A673 (cell line): Measurements from ENCODE around the gene BTBD9. TPM values are rescaled to one million over a fixed set of nuclear protein-coding genes. Genes with fewer than 3 reads are reported as not detected.

Experiments used
- BruUV-seq: library from RNA; stranded (reverse); fragments of 400-500 nt; replicated peaks from 2 replicates; lab custom pipeline; 2021; lab: Mats Ljungman, UMichigan
- CTCF ChIA-PET: fragments of 300-600 bp; sonication (Branson Sonifier 250); formaldehyde crosslinking; loops from one replicate; lab custom pipeline; 2022; ENCODE audit warnings: antibody characterized with exemption; lab: Charles Lee
- POLR2A ChIA-PET: fragments of 300-600 bp; sonication (Branson Sonifier 250); formaldehyde crosslinking; loops from one replicate; lab custom pipeline; 2022; ENCODE audit warnings: antibody characterized with exemption; ENCODE audit not compliant: low non-redundant PET; lab: Charles Lee
- DNase-seq: peaks from one replicate; pipeline ENCODE4 v3.0.0-alpha.2; 2015; ENCODE audit warnings: low spot score
- H3K27ac ChIP-seq: fragments of 200-600 bp; sonication (generic); 2 replicates; pipeline ENCODE4 v1.5.1; 2016; ENCODE audit warnings: mixed run types, low read depth, mild to moderate bottlenecking, mixed read lengths, antibody characterized with exemption, low read length; ENCODE audit not compliant: poor library complexity, severe bottlenecking
- H3K27me3 ChIP-seq: fragments of 200-600 bp; sonication (generic); replicated peaks from 2 replicates; pipeline ENCODE4 v1.6.1; 2017; ENCODE audit warnings: mixed run types, low read depth, mild to moderate bottlenecking, mixed read lengths, antibody characterized with exemption, low read length; ENCODE audit not compliant: insufficient read depth, poor library complexity
- H3K36me3 ChIP-seq: fragments of 200-600 bp; sonication (generic); 2 replicates; pipeline ENCODE4 v1.6.1; 2016; ENCODE audit warnings: mixed run types, mild to moderate bottlenecking, mixed read lengths, antibody characterized with exemption, low read length; ENCODE audit not compliant: insufficient read depth, poor library complexity, severe bottlenecking
- H3K4me1 ChIP-seq: fragments of 200-600 bp; sonication (generic); 2 replicates; pipeline ENCODE4 v1.6.1; 2017; ENCODE audit warnings: mixed run types, mild to moderate bottlenecking, mixed read lengths, antibody characterized with exemption, low read length; ENCODE audit not compliant: insufficient read depth, poor library complexity, severe bottlenecking
- H3K4me3 ChIP-seq: fragments of 200-600 bp; sonication (generic); 2 replicates; pipeline ENCODE4 v1.5.1; 2016; ENCODE audit warnings: low read depth, mixed run types, mild to moderate bottlenecking, mixed read lengths, low read length; ENCODE audit not compliant: poor library complexity, severe bottlenecking
- H3K9me3 ChIP-seq: fragments of 200-600 bp; sonication (generic); 2 replicates; pipeline ENCODE4 v1.6.1; 2016; ENCODE audit warnings: mixed run types, low read depth, mild to moderate bottlenecking, mixed read lengths, antibody characterized with exemption, low read length; ENCODE audit not compliant: poor library complexity, severe bottlenecking
- CTCF ChIP-seq: fragments of 300-800, 200-600 bp; sonication (generic); conservative IDR thresholded peaks from 2 replicates; pipeline ENCODE4 v1.5.1; 2017; ENCODE audit warnings: low read depth, mild to moderate bottlenecking, antibody characterized with exemption, low read length, moderate library complexity, mixed read lengths
- EZH2 ChIP-seq: fragments of 200-600 bp; sonication (generic); IDR thresholded peaks from 2 replicates; pipeline ENCODE4 v1.6.1; 2017; ENCODE audit warnings: borderline replicate concordance, low read depth, mild to moderate bottlenecking, mixed read lengths, antibody characterized with exemption, low read length; ENCODE audit not compliant: poor library complexity, severe bottlenecking
- intact Hi-C: fragments of 100-400 bp; cut with micrococcal nuclease; formaldehyde crosslinking; loops from one replicate; pipeline ENCODE4 v1.10.0; 2022; ENCODE audit not compliant: unreplicated experiment
- total RNA-seq: library from RNA; stranded (reverse); gene quantifications from 2 replicates; pipeline ENCODE4 v1.2.3, GENCODE V29; 2021

BTBD9 gene
- total RNA-seq, 1 experiment from 2014 or later = 8.0 TPM

- intact Hi-C loops = no loop called here
- ChIA-PET CTCF (no interaction called here), POLR2A (interaction anchor here (0.7 kb wide), 1 partner anchor 43 kb away, joined by 3 read pairs; no protein-coding TSS in a partner anchor)
- no peak overlapping the region for H3K27ac ChIP-seq
- H3K4me3 ChIP-seq = no peak overlapping the region
- no TSS peak for BruUV-seq
- TF ChIP-seq CTCF (no peak), EZH2 (no peak)
- DNase-seq = peak; percentile 59
- H3K36me3 ChIP-seq = no peaks in the 10 kb centered on the region
- no peaks in the 10 kb centered on the region for H3K9me3 ChIP-seq
- H3K4me1 ChIP-seq = peaks cover 23% of the 10 kb centered on the region
- H3K27me3 ChIP-seq = no peaks in the 10 kb centered on the region
Measured at GRCh38 chr6:38259736-38260135, 380.0 kb downstream of the BTBD9 start.

GRCh38 chr6:38248500-38249234 is 391.1 kb downstream of the BTBD9 start:
- DNase-seq = peak; percentile 24
- H3K27ac ChIP-seq = no peak overlapping the region
- CTCF ChIA-PET = no interaction called here
- H3K36me3 ChIP-seq = no peaks in the 10 kb centered on the region
- intact Hi-C loops = no loop called here
- H3K4me1 ChIP-seq = no peaks in the 10 kb centered on the region
- no TSS peak for BruUV-seq
- H3K27me3 ChIP-seq = no peaks in the 10 kb centered on the region
- H3K4me3 ChIP-seq = no peak overlapping the region
- H3K9me3 ChIP-seq = no peaks in the 10 kb centered on the region
- POLR2A ChIA-PET = no interaction called here
- TF ChIP-seq EZH2 (no peak), CTCF (no peak)

GRCh38 chr6:38245295-38245694 is 394.4 kb downstream of the BTBD9 start:
- no peak for DNase-seq
- H3K4me3 ChIP-seq = no peak overlapping the region
- TF ChIP-seq CTCF (no peak), EZH2 (no peak)
- POLR2A ChIA-PET = no interaction called here
- no peak overlapping the region for H3K27ac ChIP-seq
- intact Hi-C loops = no loop called here
- H3K27me3 ChIP-seq = no peaks in the 10 kb centered on the region
- H3K36me3 ChIP-seq = no peaks in the 10 kb centered on the region
- no peaks in the 10 kb centered on the region for H3K4me1 ChIP-seq
- CTCF ChIA-PET = no interaction called here
- H3K9me3 ChIP-seq = no peaks in the 10 kb centered on the region
- no TSS peak for BruUV-seq
